ENCODE measurements around the gene XKR8. TPM values are rescaled to one million over a fixed set of nuclear protein-coding genes. Genes with fewer than 3 reads are reported as not detected.

Gene XKR8
- total RNA-seq, 4 donors from 2014 or later = 2.8 to 8.2 (median 5.0) TPM; not detected in 1

- Histone ChIP-seq H3K4me1 (no peaks in the 10 kb centered on the region), H3K36me3 (no peaks in the 10 kb centered on the region), H3K9me3 (no peaks in the 10 kb centered on the region), H3K27me3 (no peaks in the 10 kb centered on the region), H3K27ac (peak overlapping the region in 1 of 2 donors; percentile 27), H3K4me3 (no peak overlapping the region)
- intact Hi-C loops (cut with DNase I; ENCODE audit: low total_unique reads) = no loop called here
- TF ChIP-seq CTCF (IDR thresholded peaks at IDR 0.05) (no peak), POLR2A (IDR thresholded peaks at IDR 0.05) (no peak)
- no peak for DNase-seq
These were observed 12.4 kb downstream of the XKR8 start for GRCh38 chr1:27972141-27972540.

GRCh38 chr1:27973771-27974416 is 14.1 kb downstream of the XKR8 start:
- Histone ChIP-seq H3K36me3 (no peaks in the 10 kb centered on the region), H3K4me1 (no peaks in the 10 kb centered on the region), H3K4me3 (no peak overlapping the region), H3K27me3 (no peaks in the 10 kb centered on the region), H3K27ac (no peak overlapping the region), H3K9me3 (no peaks in the 10 kb centered on the region)
- intact Hi-C loops (cut with DNase I; ENCODE audit: low total_unique reads) = no loop called here
- DNase-seq = no peak
- TF ChIP-seq POLR2A (IDR thresholded peaks at IDR 0.05) = no peak
- no peak for TF ChIP-seq CTCF (IDR thresholded peaks at IDR 0.05)

- no peak for TF ChIP-seq POLR2A (IDR thresholded peaks at IDR 0.05)
- TF ChIP-seq CTCF (IDR thresholded peaks at IDR 0.05) = no peak
- intact Hi-C loops (cut with DNase I; ENCODE audit: low total_unique reads) = no loop called here
- H3K36me3 ChIP-seq = no peaks in the 10 kb centered on the region
- H3K27me3 ChIP-seq = no peaks in the 10 kb centered on the region
- H3K4me1 ChIP-seq = no peaks in the 10 kb centered on the region
- H3K27ac ChIP-seq = no peak overlapping the region
- DNase-seq = no peak
- no peaks in the 10 kb centered on the region for H3K9me3 ChIP-seq
- H3K4me3 ChIP-seq = no peak overlapping the region
These were observed 14.6 kb downstream of the XKR8 start for GRCh38 chr1:27974417-27974781.

- H3K27me3 ChIP-seq = no peaks in the 10 kb centered on the region
- no peaks in the 10 kb centered on the region for H3K9me3 ChIP-seq
- intact Hi-C loops (cut with DNase I; ENCODE audit: low total_unique reads) = no loop called here
- H3K4me3 ChIP-seq = no peak overlapping the region
- H3K4me1 ChIP-seq = no peaks in the 10 kb centered on the region
- TF ChIP-seq CTCF (IDR thresholded peaks at IDR 0.05) (peak; percentile 39 to 60 (median 54)), POLR2A (IDR thresholded peaks at IDR 0.05) (no peak)
- DNase-seq = no peak
- H3K27ac ChIP-seq = peak overlapping the region; percentile 23 to 26
- H3K36me3 ChIP-seq = no peaks in the 10 kb centered on the region
These were observed 19.5 kb downstream of the XKR8 start for GRCh38 chr1:27979151-27979858.

- Histone ChIP-seq H3K4me1 (no peaks in the 10 kb centered on the region), H3K36me3 (no peaks in the 10 kb centered on the region), H3K4me3 (no peak overlapping the region), H3K27ac (no peak overlapping the region), H3K9me3 (no peaks in the 10 kb centered on the region), H3K27me3 (no peaks in the 10 kb centered on the region)
- TF ChIP-seq CTCF (IDR thresholded peaks at IDR 0.05) (peak in 1 of 4 experiments; percentile 6), POLR2A (IDR thresholded peaks at IDR 0.05) (no peak)
- no peak for DNase-seq
- intact Hi-C loops (cut with DNase I; ENCODE audit: low total_unique reads) = no loop called here
These were observed 20.1 kb downstream of the XKR8 start for GRCh38 chr1:27979859-27980201.
